K562 (cell line): ENCODE data around the gene DCXR. TPM values are rescaled to one million over a fixed set of nuclear protein-coding genes. Genes with fewer than 3 reads are reported as not detected.

Experiments used
- BACH1 ChIP-seq: fragments of 200-800 bp; sonication (Bioruptor generic); IDR thresholded peaks from 2 replicates; pipeline ENCODE4 v1.6.1; 2016; ENCODE audit warnings: missing genetic modification characterization, missing compliant biosample characterization
- CBX2 ChIP-seq: fragments of 200-600 bp; sonication (generic); IDR thresholded peaks from one replicate; pipeline ENCODE4 v1.6.1; 2012; ENCODE audit warnings: mild to moderate bottlenecking, low read length, inconsistent platforms; ENCODE audit not compliant: insufficient read depth, poor library complexity, severe bottlenecking
- CXXC5 ChIP-seq: fragments of 250-450 bp; sonication (Bioruptor Pico); IDR thresholded peaks from 2 replicates; pipeline ENCODE4 v1.8.0; 2022; ENCODE audit warnings: inconsistent platforms, mild to moderate bottlenecking, moderate library complexity
- ELF1 ChIP-seq: fragments of 200-800 bp; sonication (Bioruptor generic); IDR thresholded peaks from 2 replicates; pipeline ENCODE4 v1.6.1; 2016; ENCODE audit warnings: missing genetic modification characterization, missing compliant biosample characterization
- HSF4 ChIP-seq: fragments of 250-450 bp; sonication (Bioruptor Pico); IDR thresholded peaks from 2 replicates; pipeline ENCODE4 v2.1.2; 2022; ENCODE audit warnings: mild to moderate bottlenecking, moderate library complexity, borderline replicate concordance
- KLF1 ChIP-seq: fragments of 450-650 bp; IDR thresholded peaks from 2 replicates; pipeline ENCODE4 v1.6.1; 2016; ENCODE audit warnings: missing genetic modification characterization, missing compliant biosample characterization
- LARP7 ChIP-seq: fragments of 450-650 bp; IDR thresholded peaks from 2 replicates; pipeline ENCODE4 v1.6.1; 2016
- NR2C2 ChIP-seq, 2 experiments: fragments of 200-800 bp in 1 of 2; sonication (Bioruptor generic) in 1 of 2; sonication (generic) in 1 of 2; formaldehyde crosslinking in 1 of 2; IDR thresholded peaks; 2 replicates each; pipeline versions ENCODE4 v1.6.1 to v1.8.0; 2016 to 2022; ENCODE audit warnings: mild to moderate bottlenecking in 1 of 2, missing compliant biosample characterization in 1 of 2, missing genetic modification characterization in 1 of 2, missing genetic modification reagents in 1 of 2
- POLR2B ChIP-seq: fragments of 450-650 bp; IDR thresholded peaks from 2 replicates; pipeline ENCODE4 v1.6.1; 2018; ENCODE audit warnings: low read depth; ENCODE audit not compliant: partially characterized antibody
- RBFOX2 ChIP-seq: fragments of 200-400 bp; formaldehyde crosslinking; IDR thresholded peaks from 2 replicates; pipeline ENCODE4 v1.6.1; 2017; ENCODE audit warnings: low read depth, mild to moderate bottlenecking, low read length, moderate library complexity
- SIN3A ChIP-seq, 2 experiments: fragments of 150-350 bp in 1 of 2; IDR thresholded peaks; 2 replicates each; pipeline ENCODE4 v1.6.1; 2011 to 2016; ENCODE audit warnings: borderline replicate concordance in 2 of 2, low read depth in 2 of 2, low read length in 2 of 2, mild to moderate bottlenecking in 2 of 2, moderate library complexity in 2 of 2; ENCODE audit not compliant: control insufficient read depth in 1 of 2
- SMAD1 ChIP-seq: fragments of 150-350 bp; IDR thresholded peaks from 2 replicates; pipeline ENCODE4 v1.6.1; 2014; ENCODE audit warnings: low read length, low read depth; ENCODE audit not compliant: partially characterized antibody
- TCF3 ChIP-seq: sonication (generic); formaldehyde crosslinking; IDR thresholded peaks from 2 replicates; pipeline ENCODE4 v1.4.0; 2020; ENCODE audit warnings: mild to moderate bottlenecking, missing genetic modification reagents
- TOE1 ChIP-seq, 2 experiments: fragments of 450-650 bp in 1 of 2; sonication (generic) in 1 of 2; formaldehyde crosslinking in 1 of 2; IDR thresholded peaks; 2 replicates each; pipeline versions ENCODE4 v1.7.1 to v1.8.0; 2016 to 2022; ENCODE audit warnings: borderline replicate concordance in 2 of 2, mild to moderate bottlenecking in 2 of 2, antibody characterized with exemption in 1 of 2, inconsistent platforms in 1 of 2, low read depth in 1 of 2, missing genetic modification reagents in 1 of 2, moderate library complexity in 1 of 2
- ZKSCAN1 ChIP-seq: fragments of 150-350 bp; IDR thresholded peaks from 2 replicates; pipeline ENCODE4 v1.6.1; 2016; ENCODE audit warnings: low read depth, low read length
- polyA plus RNA-seq, 8 experiments: library from polyadenylated mRNA; depleted of rRNA in 4 of 8; stranded (reverse) in 5 of 8; unstranded in 3 of 8; fragments of >200 nt; fragmentation: Nextera tagmentation in 2 of 8; fragmentation: Illumina TruSeq in 1 of 8; extraction: Ambion mirVana in 2 of 8; extraction: Trizol in 1 of 8; gene quantifications; 2 replicates each; pipeline versions ENCODE4 v1.2.1 to v1.2.3, GENCODE V29; 2011 to 2014; ENCODE audit warnings: inconsistent platforms in 1 of 8, missing spikeins in 1 of 8
- total RNA-seq, 7 experiments: library from RNA; depleted of rRNA in 6 of 7; stranded (reverse); fragments of >200 nt in 6 of 7; fragmentation: Illumina TruSeq in 2 of 7; extraction: Trizol in 2 of 7; gene quantifications; 2 replicates each; pipeline versions ENCODE4 v1.2.1 to v1.2.3, GENCODE V29; 2011 to 2021; ENCODE audit warnings: low replicate concordance in 1 of 7
- TF ChIP-seq, protein P1 (sequence below): sonication (generic); formaldehyde crosslinking; IDR thresholded peaks from 2 replicates; pipeline ENCODE4 v1.8.0; 2022; ENCODE audit warnings: missing genetic modification reagents, mild to moderate bottlenecking, moderate library complexity, borderline replicate concordance
- TF ChIP-seq, protein P2 (sequence below): sonication (generic); formaldehyde crosslinking; IDR thresholded peaks from 2 replicates; pipeline ENCODE4 v1.8.1; 2022; ENCODE audit warnings: missing genetic modification reagents
- TF ChIP-seq, protein P3 (sequence below): sonication (generic); formaldehyde crosslinking; IDR thresholded peaks from 2 replicates; pipeline ENCODE4 v1.4.0; 2020; ENCODE audit warnings: mild to moderate bottlenecking, missing genetic modification reagents
- TF ChIP-seq, protein P4 (sequence below): sonication (generic); formaldehyde crosslinking; IDR thresholded peaks from 2 replicates; pipeline ENCODE4 v1.8.0; 2022; ENCODE audit warnings: missing genetic modification reagents, mild to moderate bottlenecking, borderline replicate concordance

DCXR gene
- total and polyA plus RNA-seq, 9 of the 15 experiments (the other 6 are each of a cell fraction or from before 2014, with no cell fraction given): 21.3 to 274 (median 156) TPM

- TF ChIP-seq, protein P1, sequence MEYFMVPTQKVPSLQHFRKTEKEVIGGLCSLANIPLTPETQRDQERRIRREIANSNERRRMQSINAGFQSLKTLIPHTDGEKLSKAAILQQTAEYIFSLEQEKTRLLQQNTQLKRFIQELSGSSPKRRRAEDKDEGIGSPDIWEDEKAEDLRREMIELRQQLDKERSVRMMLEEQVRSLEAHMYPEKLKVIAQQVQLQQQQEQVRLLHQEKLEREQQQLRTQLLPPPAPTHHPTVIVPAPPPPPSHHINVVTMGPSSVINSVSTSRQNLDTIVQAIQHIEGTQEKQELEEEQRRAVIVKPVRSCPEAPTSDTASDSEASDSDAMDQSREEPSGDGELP (CRISPR knock-in tag): peak; percentile 93
- TF ChIP-seq SIN3A (IDR thresholded peaks at IDR 0.05; ENCODE audit: borderline replicate concordance in 2 of 2, control insufficient read depth in 1 of 2, low read depth in 2 of 2, low read length in 2 of 2) (peak; percentile 65 to 83; a peak in 2 of 4 replicates), CBX2 (no peak), ELF1 (tag) (peak; percentile 1; the same call in 1 of the 2 replicates), HSF4 (CRISPR knock-in tag) (no peak), RBFOX2 (peak; percentile 82), ZKSCAN1 (no peak), BACH1 (tag) (no peak), TCF3 (CRISPR knock-in tag) (no peak), TOE1 (IDR thresholded peaks at IDR 0.05; ENCODE audit: borderline replicate concordance) (no peak), TOE1 (CRISPR knock-in tag; IDR thresholded peaks at IDR 0.05; ENCODE audit: borderline replicate concordance, low read depth) (no peak), LARP7 (no peak; the same call in 1 of the 2 replicates), CXXC5 (CRISPR knock-in tag) (no peak; the same call in 1 of the 2 replicates), KLF1 (tag) (0 out of 2 replicates have a peak, but pooled peaks have one; percentile 38), POLR2B (peak; percentile 39), NR2C2 (CRISPR knock-in tag; IDR thresholded peaks at IDR 0.05) (0 out of 2 replicates have a peak, but pooled peaks have one; percentile 39), NR2C2 (tag; IDR thresholded peaks at IDR 0.05) (no peak), SMAD1 (no peak)
- TF ChIP-seq, protein P2, sequence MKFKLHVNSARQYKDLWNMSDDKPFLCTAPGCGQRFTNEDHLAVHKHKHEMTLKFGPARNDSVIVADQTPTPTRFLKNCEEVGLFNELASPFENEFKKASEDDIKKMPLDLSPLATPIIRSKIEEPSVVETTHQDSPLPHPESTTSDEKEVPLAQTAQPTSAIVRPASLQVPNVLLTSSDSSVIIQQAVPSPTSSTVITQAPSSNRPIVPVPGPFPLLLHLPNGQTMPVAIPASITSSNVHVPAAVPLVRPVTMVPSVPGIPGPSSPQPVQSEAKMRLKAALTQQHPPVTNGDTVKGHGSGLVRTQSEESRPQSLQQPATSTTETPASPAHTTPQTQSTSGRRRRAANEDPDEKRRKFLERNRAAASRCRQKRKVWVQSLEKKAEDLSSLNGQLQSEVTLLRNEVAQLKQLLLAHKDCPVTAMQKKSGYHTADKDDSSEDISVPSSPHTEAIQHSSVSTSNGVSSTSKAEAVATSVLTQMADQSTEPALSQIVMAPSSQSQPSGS (CRISPR knock-in tag): no peak
- TF ChIP-seq, protein P3, sequence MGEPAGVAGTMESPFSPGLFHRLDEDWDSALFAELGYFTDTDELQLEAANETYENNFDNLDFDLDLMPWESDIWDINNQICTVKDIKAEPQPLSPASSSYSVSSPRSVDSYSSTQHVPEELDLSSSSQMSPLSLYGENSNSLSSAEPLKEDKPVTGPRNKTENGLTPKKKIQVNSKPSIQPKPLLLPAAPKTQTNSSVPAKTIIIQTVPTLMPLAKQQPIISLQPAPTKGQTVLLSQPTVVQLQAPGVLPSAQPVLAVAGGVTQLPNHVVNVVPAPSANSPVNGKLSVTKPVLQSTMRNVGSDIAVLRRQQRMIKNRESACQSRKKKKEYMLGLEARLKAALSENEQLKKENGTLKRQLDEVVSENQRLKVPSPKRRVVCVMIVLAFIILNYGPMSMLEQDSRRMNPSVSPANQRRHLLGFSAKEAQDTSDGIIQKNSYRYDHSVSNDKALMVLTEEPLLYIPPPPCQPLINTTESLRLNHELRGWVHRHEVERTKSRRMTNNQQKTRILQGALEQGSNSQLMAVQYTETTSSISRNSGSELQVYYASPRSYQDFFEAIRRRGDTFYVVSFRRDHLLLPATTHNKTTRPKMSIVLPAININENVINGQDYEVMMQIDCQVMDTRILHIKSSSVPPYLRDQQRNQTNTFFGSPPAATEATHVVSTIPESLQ (CRISPR knock-in tag): no peak
- TF ChIP-seq, protein P4, sequence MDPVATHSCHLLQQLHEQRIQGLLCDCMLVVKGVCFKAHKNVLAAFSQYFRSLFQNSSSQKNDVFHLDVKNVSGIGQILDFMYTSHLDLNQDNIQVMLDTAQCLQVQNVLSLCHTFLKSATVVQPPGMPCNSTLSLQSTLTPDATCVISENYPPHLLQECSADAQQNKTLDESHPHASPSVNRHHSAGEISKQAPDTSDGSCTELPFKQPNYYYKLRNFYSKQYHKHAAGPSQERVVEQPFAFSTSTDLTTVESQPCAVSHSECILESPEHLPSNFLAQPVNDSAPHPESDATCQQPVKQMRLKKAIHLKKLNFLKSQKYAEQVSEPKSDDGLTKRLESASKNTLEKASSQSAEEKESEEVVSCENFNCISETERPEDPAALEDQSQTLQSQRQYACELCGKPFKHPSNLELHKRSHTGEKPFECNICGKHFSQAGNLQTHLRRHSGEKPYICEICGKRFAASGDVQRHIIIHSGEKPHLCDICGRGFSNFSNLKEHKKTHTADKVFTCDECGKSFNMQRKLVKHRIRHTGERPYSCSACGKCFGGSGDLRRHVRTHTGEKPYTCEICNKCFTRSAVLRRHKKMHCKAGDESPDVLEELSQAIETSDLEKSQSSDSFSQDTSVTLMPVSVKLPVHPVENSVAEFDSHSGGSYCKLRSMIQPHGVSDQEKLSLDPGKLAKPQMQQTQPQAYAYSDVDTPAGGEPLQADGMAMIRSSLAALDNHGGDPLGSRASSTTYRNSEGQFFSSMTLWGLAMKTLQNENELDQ: 0 out of 2 replicates have a peak, but pooled peaks have one; percentile 31
These were observed 15.1 kb downstream of the DCXR start, which contains the start of gene CENPX (continued) for GRCh38 chr17:82022310-82022980.
